ENCODE results near the gene MEGF6.

The MEGF6 gene

DNA sequence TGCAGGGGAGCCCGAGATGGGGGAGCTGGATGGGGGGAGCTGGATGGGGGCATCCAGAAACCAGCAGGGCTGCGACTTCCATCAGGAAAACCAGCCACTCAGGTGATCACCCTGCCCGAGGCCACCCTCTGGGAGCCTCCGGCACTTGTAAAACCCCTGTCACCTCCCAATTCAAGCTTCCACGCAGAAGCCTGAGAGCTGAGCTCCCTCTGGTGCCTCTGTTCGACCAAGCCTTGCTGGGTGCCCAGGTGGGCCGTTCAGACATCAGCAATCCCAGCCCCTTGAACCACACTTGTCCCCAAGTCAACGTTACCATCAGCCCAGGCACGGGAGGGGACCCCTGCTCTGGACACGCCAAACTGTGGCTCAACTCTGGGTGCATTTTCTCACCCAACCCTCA, 59.6 kb downstream of the MEGF6 start:
- H3K27ac Mint-ChIP-seq: no peak overlapping the region
- DNase-seq (ENCODE audit: low spot score in 2 of 2) (no peak), ATAC-seq (ENCODE audit: low read depth) (no peak)
- no peak overlapping the region for H3K4me3 Mint-ChIP-seq
- no peaks in the 10 kb centered on the region for H3K9me3 Mint-ChIP-seq
- no peaks in the 10 kb centered on the region for H3K36me3 Mint-ChIP-seq
- H3K27me3 Mint-ChIP-seq: peaks cover 5% of the 10 kb centered on the region
- no peaks in the 10 kb centered on the region for H3K4me1 Mint-ChIP-seq

DNA sequence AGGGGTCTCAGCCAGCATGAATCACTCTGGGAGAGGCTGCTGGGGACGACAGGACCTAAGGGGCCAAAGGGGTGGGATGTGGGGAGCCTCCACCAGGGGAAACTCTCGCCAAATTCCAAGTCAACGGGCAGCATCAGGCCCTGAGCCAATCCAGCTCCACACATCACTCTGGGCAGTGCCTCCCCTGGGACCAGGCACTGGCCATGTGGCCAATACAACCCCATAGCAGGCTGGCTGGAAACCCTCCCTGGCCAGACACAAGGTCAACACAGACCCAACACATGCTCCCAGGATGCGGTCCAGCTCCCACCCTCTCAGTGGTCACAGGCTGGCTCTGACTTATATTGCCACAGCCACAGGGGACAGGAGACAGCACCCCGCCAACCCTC, 60.0 kb downstream of the MEGF6 start:
- DNase-seq (ENCODE audit: low spot score in 2 of 2) (no peak), ATAC-seq (ENCODE audit: low read depth) (no peak)
- Mint-ChIP-seq H3K27me3 (peaks cover 5% of the 10 kb centered on the region), H3K4me3 (no peak overlapping the region), H3K4me1 (no peaks in the 10 kb centered on the region), H3K36me3 (no peaks in the 10 kb centered on the region), H3K27ac (no peak overlapping the region), H3K9me3 (no peaks in the 10 kb centered on the region)

DNA sequence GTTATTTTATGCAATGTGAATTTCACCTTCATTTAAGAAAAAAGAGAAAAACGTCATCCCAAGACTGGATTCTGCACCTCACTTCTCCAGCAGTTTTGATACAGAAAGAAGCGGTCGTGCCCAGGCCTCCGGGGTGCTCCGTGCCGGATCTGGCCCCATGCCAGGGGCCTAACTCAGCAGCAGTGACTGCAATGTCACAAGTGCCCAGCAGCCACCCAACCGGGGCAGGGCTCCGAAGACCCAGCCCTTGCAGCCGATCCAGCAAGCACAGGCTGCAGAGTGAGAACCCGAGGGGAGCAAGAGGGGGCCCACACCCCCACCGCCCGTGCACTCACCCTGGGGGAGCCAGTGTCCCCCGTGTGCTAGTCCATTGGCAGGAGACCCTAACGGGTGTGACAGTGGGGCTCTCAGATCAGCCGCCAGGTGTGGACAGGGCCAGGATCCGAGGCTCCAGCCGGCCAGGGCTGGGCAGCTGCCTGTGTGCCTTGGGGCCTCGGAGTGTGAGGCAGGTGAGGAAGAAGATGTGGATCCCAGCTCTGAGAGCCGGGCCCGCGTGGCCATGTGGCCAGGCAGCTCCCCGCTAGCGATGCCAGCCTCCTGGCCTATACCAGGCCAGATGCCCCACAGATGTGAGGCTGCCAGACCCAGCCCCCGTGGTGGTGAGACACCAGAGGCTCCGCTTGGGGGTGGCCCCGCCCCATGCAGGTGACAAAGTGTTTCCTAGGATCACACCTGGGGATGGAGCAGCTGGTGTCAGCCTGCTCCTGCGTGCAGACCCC, 60.6 kb downstream of the MEGF6 start:
- H3K4me3 Mint-ChIP-seq: no peak overlapping the region
- no peak for DNase-seq (ENCODE audit: low spot score in 2 of 2)
- peaks cover 9% of the 10 kb centered on the region for H3K27me3 Mint-ChIP-seq
- H3K27ac Mint-ChIP-seq: no peak overlapping the region
- H3K4me1 Mint-ChIP-seq: no peaks in the 10 kb centered on the region
- no peak for ATAC-seq (ENCODE audit: low read depth)
- no peaks in the 10 kb centered on the region for H3K36me3 Mint-ChIP-seq
- H3K9me3 Mint-ChIP-seq: no peaks in the 10 kb centered on the region

DNA sequence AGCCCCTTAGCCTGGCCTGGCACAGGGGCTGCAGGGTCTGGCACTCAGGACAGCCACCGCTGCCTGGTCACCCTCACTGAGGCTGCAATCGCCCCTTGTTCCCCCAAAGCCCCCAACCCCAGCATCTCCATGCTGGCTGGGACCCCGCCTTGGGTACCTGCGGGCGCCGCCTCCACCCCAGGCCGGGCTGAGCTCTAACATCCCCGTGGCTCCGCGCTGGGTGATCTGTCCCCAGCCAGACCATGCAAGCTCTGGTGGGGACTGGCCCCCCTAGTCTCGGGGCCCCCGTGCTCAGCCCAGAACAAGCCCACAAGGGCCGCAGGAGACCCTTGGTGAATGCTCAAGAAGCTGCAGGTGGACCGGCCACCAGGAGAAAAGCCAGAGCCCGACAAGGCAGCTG, 62.4 kb downstream of the MEGF6 start:
- Mint-ChIP-seq H3K36me3 (no peaks in the 10 kb centered on the region), H3K27ac (no peak overlapping the region), H3K27me3 (peaks cover 10% of the 10 kb centered on the region), H3K9me3 (no peaks in the 10 kb centered on the region), H3K4me1 (no peaks in the 10 kb centered on the region), H3K4me3 (no peak overlapping the region)
- no peak for ATAC-seq (ENCODE audit: low read depth)
- no peak for DNase-seq (ENCODE audit: low spot score in 2 of 2)

DNA sequence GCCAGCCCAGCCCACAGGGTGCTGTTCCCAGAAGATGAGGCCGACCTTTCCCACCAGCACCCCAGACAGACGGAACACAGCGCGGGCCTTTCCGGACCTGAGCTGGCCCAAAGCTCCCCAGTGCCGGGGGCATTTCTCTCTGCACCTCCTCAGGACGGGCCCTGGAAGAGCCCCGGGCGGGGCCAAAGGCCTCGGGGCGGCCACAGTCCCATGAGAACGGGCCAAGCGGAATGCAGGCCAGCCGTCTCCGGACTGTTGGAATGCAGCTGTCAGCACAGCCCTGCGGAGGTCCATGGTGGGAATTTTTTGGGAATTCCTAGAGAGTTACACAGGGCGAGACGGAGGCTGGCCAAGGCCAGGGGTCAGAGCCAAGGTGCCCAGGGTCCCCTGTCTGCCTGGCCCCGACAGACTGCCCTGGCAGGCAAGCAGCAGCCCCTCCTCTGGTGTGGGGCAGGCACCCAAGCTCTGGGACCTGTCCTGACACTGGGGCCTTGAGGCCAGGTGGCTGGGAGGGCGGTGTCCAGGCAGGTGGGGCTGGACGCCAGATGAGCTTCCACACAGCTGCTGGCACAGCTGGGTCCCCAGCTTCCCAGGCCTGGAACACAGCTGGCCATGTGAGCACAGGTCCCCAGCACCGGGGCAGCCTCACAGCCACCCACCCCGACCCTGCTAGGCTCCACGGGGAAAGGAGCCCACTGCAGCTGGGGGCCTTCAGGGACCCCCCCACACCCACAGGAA, 63.0 kb downstream of the MEGF6 start:
- no peak overlapping the region for H3K27ac Mint-ChIP-seq
- H3K4me3 Mint-ChIP-seq: no peak overlapping the region
- H3K4me1 Mint-ChIP-seq: no peaks in the 10 kb centered on the region
- peaks cover 10% of the 10 kb centered on the region for H3K27me3 Mint-ChIP-seq
- H3K9me3 Mint-ChIP-seq: no peaks in the 10 kb centered on the region
- H3K36me3 Mint-ChIP-seq: no peaks in the 10 kb centered on the region
- DNase-seq (ENCODE audit: low spot score in 2 of 2) (no peak), ATAC-seq (ENCODE audit: low read depth) (no peak)

DNA sequence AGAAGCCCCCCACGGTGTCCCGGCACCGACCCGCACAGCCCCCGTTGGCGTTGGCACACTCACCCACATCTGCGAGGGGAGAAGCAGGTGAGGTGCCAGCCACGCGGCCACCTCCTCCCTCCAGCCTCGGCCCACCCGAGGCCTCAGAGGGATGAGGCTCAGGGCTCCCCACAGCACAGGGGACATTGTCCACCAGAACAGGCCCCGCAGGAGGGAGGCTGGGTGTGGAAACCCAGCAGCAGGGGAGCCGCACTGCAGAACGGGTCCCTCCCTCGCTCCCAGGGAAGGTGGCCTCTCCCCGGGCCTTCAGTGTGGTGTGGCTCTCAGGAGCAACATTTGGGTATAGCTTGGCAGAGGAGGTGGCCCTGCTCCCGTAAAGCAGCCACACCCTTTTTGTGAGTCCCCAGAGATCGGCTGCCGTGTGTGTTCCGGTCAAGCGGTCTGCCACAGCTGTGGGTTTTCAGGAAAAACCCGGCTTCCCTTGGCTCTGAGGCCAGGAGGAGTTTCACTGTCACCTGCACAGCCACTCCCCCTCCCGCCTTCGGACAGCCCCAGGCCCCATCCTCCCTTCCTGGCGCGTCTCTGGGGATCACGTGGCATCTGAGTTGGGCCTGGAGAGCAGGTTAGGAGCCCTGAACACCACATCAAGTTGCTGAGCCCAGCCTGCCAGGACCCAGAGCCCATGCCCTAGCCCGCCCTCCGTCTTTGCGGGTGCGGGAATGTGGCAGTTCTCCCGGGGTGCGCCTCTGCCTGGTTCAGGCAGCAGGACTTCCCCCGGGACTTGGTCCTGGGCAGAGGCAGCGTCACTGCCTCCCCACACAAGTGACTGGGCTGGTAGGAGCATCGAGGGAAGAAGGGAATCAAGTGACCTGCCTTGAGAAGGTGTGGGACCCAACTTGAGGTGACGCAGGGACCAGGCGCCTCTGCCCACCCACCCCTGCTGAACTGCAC, 64.0 kb downstream of the MEGF6 start:
- no peak for ATAC-seq (ENCODE audit: low read depth)
- Mint-ChIP-seq H3K9me3 (no peaks in the 10 kb centered on the region), H3K27ac (no peak overlapping the region), H3K4me1 (no peaks in the 10 kb centered on the region), H3K36me3 (no peaks in the 10 kb centered on the region), H3K4me3 (no peak overlapping the region), H3K27me3 (peaks cover 10% of the 10 kb centered on the region)
- DNase-seq (ENCODE audit: low spot score in 2 of 2): no peak

DNA sequence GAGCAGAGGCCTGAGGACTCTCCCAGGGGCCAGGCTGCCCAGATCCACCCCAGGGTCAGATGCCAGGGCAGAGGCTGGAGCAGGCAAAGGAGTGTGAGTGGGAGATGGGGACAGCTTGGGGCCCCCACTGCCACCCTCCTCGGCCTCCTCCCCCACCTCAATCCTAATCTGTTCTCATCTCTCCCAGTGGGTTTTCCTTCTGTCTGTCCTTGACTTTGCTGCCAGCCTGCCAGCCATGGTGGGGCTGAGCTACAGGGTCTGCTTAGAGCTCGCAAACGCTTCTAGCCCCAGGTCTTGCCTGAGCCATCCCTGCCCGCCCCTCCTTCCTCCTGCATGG, 65.3 kb downstream of the MEGF6 start:
- ATAC-seq (ENCODE audit: low read depth) (no peak), DNase-seq (ENCODE audit: low spot score in 2 of 2) (no peak)
- no peak overlapping the region for H3K4me3 Mint-ChIP-seq
- H3K27me3 Mint-ChIP-seq: peaks cover 12% of the 10 kb centered on the region
- no peaks in the 10 kb centered on the region for H3K9me3 Mint-ChIP-seq
- H3K4me1 Mint-ChIP-seq: no peaks in the 10 kb centered on the region
- H3K36me3 Mint-ChIP-seq: no peaks in the 10 kb centered on the region
- H3K27ac Mint-ChIP-seq: no peak overlapping the region

DNA sequence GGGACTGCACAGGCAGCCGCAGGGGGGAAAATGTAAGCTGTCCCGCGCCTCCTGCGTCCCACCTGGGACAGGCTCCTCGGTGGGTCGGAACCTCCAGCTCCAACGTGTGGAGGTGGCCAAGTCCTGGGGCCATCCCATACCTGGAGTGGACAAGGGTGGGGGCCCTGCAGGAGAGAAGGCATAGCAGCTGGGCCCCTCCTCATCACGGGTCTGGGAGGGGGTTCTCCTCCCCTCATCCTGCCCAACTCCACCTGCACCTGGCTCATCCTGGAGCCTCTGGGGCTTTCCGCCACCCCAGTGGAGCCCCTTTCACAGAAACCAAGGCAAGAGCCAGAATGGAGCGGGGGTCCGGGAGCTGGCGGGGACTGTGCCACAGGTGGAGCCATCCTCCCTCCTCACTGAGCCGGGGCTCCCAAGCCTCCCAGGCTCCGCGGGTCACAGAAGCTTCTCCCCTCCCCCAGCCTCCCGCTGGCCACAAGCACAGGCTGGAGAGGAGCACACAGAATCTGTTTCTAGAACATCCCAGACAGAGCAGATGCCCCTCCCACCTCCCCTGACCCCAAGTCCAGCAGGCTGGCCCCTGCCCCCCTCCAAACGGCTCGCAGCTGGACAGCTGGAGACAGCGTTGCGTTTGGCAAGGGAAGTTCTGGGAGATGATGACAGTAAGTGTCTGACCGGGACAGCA, 65.8 kb downstream of the MEGF6 start:
- no peak overlapping the region for H3K4me3 Mint-ChIP-seq
- no peaks in the 10 kb centered on the region for H3K4me1 Mint-ChIP-seq
- no peak for ATAC-seq (ENCODE audit: low read depth)
- DNase-seq (ENCODE audit: low spot score in 2 of 2): no peak
- H3K27me3 Mint-ChIP-seq: peaks cover 13% of the 10 kb centered on the region
- H3K9me3 Mint-ChIP-seq: no peaks in the 10 kb centered on the region
- no peaks in the 10 kb centered on the region for H3K36me3 Mint-ChIP-seq
- no peak overlapping the region for H3K27ac Mint-ChIP-seq

DNA sequence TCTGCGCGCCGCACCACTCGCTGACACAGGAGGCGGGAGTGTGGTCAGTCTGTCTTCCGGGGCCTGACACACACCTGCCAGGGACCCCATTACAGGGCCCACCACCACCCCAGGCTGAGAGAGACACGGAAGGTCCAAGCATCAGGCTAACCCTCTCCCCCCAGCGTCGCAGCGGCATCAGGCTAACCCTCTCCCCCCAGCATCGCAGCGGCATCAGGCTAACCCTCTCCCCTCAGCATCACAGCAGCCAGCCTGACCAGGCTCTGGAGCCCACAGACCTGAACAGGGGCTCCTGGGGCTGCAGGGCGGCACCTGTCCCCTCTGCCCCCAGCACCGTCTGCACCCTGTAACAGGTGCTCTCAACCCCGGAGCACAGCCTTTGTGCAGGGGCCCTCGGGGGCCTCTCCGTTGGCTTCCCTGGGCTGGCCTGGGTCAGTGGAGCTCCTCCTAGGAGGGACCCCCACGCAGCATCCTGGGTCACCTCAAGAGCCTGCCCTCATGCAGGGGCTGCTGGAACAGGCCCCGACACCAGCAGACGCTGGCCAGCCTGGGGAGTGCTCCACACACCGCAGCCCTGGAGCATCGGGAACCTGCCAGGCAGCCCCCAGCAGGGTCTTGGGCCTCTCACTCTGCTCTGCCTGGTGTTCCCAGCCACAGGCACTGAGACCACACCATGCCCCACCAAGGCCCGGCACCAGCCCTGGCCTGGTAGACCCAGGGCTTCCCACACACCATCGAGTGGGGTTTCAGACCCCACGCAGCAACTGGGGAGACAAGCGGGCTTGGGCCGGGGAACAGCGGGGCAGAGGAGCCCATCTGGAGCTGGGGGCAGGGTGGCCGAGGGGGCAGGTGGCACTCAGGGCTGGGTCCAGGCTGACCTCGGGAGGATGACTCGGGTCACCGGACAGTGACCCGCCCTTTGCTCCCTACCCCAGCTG, 67.0 kb downstream of the MEGF6 start:
- Mint-ChIP-seq H3K36me3 (no peaks in the 10 kb centered on the region), H3K4me3 (no peak overlapping the region), H3K27me3 (peaks cover 10% of the 10 kb centered on the region), H3K27ac (no peak overlapping the region), H3K4me1 (no peaks in the 10 kb centered on the region), H3K9me3 (no peaks in the 10 kb centered on the region)
- no peak for DNase-seq (ENCODE audit: low spot score in 2 of 2)
- no peak for ATAC-seq (ENCODE audit: low read depth)

DNA sequence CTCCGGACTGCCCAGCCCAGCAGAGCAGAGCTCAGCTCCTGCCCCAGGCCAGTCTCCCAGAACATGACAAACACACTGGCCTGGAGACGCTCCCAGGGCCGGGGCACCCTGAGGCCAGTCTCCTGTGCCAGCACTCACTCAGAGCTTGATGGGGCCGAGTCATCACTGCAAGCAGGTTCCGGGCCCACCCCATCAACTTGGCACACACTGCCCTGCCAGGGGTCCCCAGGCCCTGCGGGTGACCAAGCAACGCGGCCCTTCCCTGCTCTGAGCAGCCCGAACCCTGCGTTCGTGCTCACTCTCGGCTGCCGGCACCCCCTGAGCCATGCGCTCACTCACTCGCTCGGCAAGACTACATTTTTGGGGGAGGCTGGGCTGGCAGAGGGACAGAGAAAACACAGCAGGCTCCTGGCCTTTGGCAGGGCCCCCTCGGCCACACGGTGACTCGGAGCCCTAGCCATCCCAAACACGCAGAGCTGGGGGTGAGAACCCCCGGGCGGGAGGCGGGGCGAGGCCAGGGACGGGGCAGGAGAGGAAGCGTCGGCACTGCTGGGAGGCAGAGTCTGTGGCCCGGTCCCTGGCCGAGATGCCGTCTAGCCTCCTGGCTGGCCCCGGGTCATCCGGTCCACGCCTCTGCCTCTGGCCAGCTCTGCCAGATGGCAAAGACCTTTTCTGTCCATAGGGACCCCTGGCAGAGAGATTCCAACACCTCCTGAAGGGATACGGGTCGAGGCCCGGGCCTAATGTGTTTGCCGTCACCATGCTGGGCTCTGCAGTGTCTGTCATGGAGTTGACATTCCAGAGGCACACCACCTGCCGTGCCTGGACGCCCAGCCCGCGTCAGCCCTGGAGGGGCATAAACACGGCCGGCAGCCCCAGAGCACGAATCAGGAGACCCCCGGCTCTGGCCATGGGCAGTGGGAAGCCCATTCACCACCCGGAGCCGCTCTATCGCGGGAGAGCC, 68.0 kb downstream of the MEGF6 start:
- Mint-ChIP-seq H3K27me3 (peaks cover 10% of the 10 kb centered on the region), H3K36me3 (no peaks in the 10 kb centered on the region), H3K9me3 (no peaks in the 10 kb centered on the region), H3K4me1 (no peaks in the 10 kb centered on the region), H3K4me3 (no peak overlapping the region), H3K27ac (no peak overlapping the region)
- ATAC-seq (ENCODE audit: low read depth): no peak
- no peak for DNase-seq (ENCODE audit: low spot score in 2 of 2)

DNA sequence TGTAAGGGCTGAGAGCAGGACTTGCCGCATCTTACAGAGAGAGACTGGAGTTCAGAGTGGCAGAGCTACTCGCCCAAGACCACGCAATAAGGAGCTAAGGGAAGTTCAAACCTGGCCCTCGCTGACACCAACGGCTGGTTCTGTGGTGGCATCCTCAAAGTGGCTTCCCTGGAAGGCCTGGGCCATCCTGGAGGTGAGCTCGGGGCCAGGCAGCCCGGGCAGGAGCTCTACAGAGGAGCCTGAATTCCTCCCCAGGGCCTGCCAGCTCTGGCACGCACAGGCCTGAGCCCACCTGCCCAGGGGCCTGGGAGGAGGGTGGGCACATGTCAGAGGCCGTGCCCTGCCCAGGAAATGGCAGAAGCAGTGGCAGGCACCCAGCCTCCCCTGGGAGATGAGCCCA, 68.6 kb downstream of the MEGF6 start:
- ATAC-seq (ENCODE audit: low read depth) (no peak), DNase-seq (ENCODE audit: low spot score in 2 of 2) (no peak)
- H3K4me1 Mint-ChIP-seq: no peaks in the 10 kb centered on the region
- no peak overlapping the region for H3K27ac Mint-ChIP-seq
- H3K9me3 Mint-ChIP-seq: no peaks in the 10 kb centered on the region
- H3K27me3 Mint-ChIP-seq: peaks cover 10% of the 10 kb centered on the region
- no peaks in the 10 kb centered on the region for H3K36me3 Mint-ChIP-seq
- no peak overlapping the region for H3K4me3 Mint-ChIP-seq

DNA sequence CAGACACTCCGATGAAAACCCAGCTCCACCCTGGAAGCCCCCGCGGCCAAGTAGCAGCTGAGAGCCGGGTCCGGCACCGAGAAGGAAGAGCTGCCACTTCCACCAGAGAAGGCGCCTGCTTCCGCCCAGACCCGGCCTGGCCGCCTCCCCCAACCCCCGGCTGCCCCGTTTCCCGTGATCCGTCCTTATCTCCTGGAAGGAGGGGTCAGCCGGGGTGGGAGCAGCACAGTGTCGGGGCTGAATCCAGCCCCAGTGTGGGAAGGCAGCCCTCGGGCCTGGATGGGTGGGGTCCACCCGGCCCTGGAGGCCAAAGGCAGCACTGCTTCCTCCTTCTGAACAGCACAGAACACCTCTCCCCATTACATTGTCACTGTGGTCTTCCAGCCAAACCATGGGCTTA, 69.4 kb downstream of the MEGF6 start:
- Mint-ChIP-seq H3K4me1 (no peaks in the 10 kb centered on the region), H3K27ac (no peak overlapping the region), H3K4me3 (no peak overlapping the region), H3K27me3 (peaks cover 10% of the 10 kb centered on the region), H3K9me3 (no peaks in the 10 kb centered on the region), H3K36me3 (no peaks in the 10 kb centered on the region)
- ATAC-seq (ENCODE audit: low read depth) (no peak), DNase-seq (ENCODE audit: low spot score in 2 of 2) (no peak)

Data from memory B cell (primary cell).